Tibial nerve (tissue), 4 donors: Measurements from ENCODE around the gene AGBL1.

Experiments
- CTCF ChIP-seq, 5 experiments: fragments of 200-600 bp in 3 of 5; fragments of 450-650 bp in 2 of 5; sonication (generic) in 3 of 5; IDR thresholded peaks; one replicate each; pipeline ENCODE4 v1.5.1; 2016 to 2019; ENCODE audit warnings: antibody characterized with exemption in 5 of 5, mild to moderate bottlenecking in 3 of 5, moderate library complexity in 2 of 5
- EP300 ChIP-seq, 2 donors: sonication (generic); formaldehyde crosslinking; IDR thresholded peaks; one replicate each; pipeline ENCODE4 v1.6.1; 2017; ENCODE audit warnings: antibody characterized with exemption in 2 of 2, mild to moderate bottlenecking in 1 of 2
- POLR2A ChIP-seq, 2 donors: fragments of 450-650 bp; IDR thresholded peaks; one replicate each; pipeline ENCODE4 v1.6.1; 2017; ENCODE audit warnings: antibody characterized with exemption in 2 of 2, mild to moderate bottlenecking in 2 of 2, moderate library complexity in 2 of 2

- TF ChIP-seq CTCF (IDR thresholded peaks at IDR 0.05) = no peak
- no peak for TF ChIP-seq POLR2A (IDR thresholded peaks at IDR 0.05)
- TF ChIP-seq EP300 (IDR thresholded peaks at IDR 0.05) = no peak
Observed at GRCh38 chr15:86553108-86553507, 473.4 kb downstream of the AGBL1 start.
